ENCODE results near the gene STPG3. TPM values are rescaled to one million over a fixed set of nuclear protein-coding genes. Genes with fewer than 3 reads are reported as not detected.
A peak's percentile ranks its signal among the peaks of the same experiment; 100 is the strongest.

The STPG3 gene
- total and polyA plus RNA-seq, 4 donors, result not detected

DNA sequence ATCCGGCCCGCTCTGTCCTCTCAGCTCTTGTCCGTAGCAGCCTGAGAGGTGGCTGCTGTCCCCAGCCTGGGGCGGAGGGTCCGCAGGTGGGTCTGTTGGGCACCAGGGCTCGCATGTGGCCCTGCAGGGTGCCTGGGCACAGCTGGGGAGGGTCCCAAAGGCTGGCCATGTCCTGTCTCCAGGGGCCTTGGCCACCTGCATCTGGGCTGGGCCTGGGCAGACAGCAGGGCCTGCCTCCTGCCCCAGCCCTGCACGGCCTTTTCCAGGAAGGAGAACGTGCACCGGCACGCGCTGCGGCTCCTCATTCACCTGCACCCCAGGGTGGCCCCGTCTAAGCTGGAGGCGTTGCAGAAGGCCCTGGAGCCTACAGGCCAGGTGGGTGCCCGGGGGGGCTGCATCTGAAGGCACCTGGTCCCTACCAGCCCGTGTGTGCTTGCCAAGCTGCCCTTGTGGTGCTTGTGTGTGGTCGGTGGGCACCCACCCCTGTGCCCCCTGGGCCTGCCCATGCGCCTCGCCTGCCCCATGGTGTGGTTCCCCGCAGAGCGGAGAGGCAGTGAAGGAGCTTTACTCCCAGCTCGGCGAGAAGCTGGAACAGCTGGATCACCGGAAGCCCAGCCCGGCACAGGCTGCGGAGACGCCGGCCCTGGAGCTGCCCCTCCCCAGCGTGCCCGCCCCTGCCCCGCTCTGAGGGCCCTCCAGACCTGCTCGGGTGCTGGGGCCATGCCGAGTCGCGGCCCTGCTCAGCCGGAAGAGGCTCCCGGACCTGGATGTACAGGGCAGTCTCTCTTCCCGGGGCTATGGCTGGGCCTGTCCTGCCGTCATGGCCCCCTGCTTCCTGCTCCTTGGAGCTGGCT, 21.4 kb downstream of the STPG3 start:
- no peak for DNase-seq (ENCODE audit: low spot score)
- Histone ChIP-seq H3K9ac (ENCODE audit: low read depth in 1 of 2, low read length in 2 of 2) (no peak overlapping the region), H3K9me3 (ENCODE audit: control insufficient read depth in 4 of 4, low read length in 3 of 4) (no peaks in the 10 kb centered on the region), H3K4me1 (ENCODE audit: control insufficient read depth in 4 of 4, insufficient read depth in 4 of 4, low read length in 3 of 4) (peaks cover 12 to 62% (median 31%) of the 10 kb centered on the region in 4 donors), H3K36me3 (ENCODE audit: control insufficient read depth in 4 of 4, insufficient read depth in 3 of 4, low read depth in 1 of 4, low read length in 3 of 4) (peaks cover 0 to 13% (median 3%) of the 10 kb centered on the region in 4 donors), H3K4me3 (ENCODE audit: low read depth in 1 of 3, low read length in 3 of 3) (no peak overlapping the region), H3K27me3 (ENCODE audit: control insufficient read depth in 4 of 4, insufficient read depth in 4 of 4, low read length in 3 of 4) (no peaks in the 10 kb centered on the region), H3K27ac (ENCODE audit: low read depth in 1 of 2, low read length in 2 of 2) (peak overlapping the region in 1 of 2 donors; percentile 22)
- TF ChIP-seq YY1 (IDR thresholded peaks at IDR 0.05) (no peak), RXRA (IDR thresholded peaks at IDR 0.05) (no peak), GABPA (IDR thresholded peaks at IDR 0.05 in 1 of 2, conservative IDR thresholded peaks at IDR 0.05 in 1 of 2) (no peak), NR2F2 (IDR thresholded peaks at IDR 0.05) (no peak), HNF4A (conservative IDR thresholded peaks at IDR 0.05) (no peak), FOXA1 (IDR thresholded peaks at IDR 0.05) (no peak), TAF1 (conservative IDR thresholded peaks at IDR 0.05) (no peak), HNF4G (IDR thresholded peaks at IDR 0.05) (no peak), SP1 (IDR thresholded peaks at IDR 0.05) (no peak), JUND (IDR thresholded peaks at IDR 0.05) (no peak)
- TF ChIP-seq, protein P1, sequence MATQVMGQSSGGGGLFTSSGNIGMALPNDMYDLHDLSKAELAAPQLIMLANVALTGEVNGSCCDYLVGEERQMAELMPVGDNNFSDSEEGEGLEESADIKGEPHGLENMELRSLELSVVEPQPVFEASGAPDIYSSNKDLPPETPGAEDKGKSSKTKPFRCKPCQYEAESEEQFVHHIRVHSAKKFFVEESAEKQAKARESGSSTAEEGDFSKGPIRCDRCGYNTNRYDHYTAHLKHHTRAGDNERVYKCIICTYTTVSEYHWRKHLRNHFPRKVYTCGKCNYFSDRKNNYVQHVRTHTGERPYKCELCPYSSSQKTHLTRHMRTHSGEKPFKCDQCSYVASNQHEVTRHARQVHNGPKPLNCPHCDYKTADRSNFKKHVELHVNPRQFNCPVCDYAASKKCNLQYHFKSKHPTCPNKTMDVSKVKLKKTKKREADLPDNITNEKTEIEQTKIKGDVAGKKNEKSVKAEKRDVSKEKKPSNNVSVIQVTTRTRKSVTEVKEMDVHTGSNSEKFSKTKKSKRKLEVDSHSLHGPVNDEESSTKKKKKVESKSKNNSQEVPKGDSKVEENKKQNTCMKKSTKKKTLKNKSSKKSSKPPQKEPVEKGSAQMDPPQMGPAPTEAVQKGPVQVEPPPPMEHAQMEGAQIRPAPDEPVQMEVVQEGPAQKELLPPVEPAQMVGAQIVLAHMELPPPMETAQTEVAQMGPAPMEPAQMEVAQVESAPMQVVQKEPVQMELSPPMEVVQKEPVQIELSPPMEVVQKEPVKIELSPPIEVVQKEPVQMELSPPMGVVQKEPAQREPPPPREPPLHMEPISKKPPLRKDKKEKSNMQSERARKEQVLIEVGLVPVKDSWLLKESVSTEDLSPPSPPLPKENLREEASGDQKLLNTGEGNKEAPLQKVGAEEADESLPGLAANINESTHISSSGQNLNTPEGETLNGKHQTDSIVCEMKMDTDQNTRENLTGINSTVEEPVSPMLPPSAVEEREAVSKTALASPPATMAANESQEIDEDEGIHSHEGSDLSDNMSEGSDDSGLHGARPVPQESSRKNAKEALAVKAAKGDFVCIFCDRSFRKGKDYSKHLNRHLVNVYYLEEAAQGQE (IDR thresholded peaks at IDR 0.05), result no peak
- TF ChIP-seq, protein P2, sequence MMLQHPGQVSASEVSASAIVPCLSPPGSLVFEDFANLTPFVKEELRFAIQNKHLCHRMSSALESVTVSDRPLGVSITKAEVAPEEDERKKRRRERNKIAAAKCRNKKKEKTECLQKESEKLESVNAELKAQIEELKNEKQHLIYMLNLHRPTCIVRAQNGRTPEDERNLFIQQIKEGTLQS (IDR thresholded peaks at IDR 0.05), result no peak
- TF ChIP-seq, protein P3, sequence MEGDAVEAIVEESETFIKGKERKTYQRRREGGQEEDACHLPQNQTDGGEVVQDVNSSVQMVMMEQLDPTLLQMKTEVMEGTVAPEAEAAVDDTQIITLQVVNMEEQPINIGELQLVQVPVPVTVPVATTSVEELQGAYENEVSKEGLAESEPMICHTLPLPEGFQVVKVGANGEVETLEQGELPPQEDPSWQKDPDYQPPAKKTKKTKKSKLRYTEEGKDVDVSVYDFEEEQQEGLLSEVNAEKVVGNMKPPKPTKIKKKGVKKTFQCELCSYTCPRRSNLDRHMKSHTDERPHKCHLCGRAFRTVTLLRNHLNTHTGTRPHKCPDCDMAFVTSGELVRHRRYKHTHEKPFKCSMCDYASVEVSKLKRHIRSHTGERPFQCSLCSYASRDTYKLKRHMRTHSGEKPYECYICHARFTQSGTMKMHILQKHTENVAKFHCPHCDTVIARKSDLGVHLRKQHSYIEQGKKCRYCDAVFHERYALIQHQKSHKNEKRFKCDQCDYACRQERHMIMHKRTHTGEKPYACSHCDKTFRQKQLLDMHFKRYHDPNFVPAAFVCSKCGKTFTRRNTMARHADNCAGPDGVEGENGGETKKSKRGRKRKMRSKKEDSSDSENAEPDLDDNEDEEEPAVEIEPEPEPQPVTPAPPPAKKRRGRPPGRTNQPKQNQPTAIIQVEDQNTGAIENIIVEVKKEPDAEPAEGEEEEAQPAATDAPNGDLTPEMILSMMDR (IDR thresholded peaks at IDR 0.05; ENCODE audit: low read depth, low read length, missing input control), result no peak
- TF ChIP-seq, protein P4, sequence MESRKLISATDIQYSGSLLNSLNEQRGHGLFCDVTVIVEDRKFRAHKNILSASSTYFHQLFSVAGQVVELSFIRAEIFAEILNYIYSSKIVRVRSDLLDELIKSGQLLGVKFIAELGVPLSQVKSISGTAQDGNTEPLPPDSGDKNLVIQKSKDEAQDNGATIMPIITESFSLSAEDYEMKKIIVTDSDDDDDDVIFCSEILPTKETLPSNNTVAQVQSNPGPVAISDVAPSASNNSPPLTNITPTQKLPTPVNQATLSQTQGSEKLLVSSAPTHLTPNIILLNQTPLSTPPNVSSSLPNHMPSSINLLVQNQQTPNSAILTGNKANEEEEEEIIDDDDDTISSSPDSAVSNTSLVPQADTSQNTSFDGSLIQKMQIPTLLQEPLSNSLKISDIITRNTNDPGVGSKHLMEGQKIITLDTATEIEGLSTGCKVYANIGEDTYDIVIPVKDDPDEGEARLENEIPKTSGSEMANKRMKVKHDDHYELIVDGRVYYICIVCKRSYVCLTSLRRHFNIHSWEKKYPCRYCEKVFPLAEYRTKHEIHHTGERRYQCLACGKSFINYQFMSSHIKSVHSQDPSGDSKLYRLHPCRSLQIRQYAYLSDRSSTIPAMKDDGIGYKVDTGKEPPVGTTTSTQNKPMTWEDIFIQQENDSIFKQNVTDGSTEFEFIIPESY (IDR thresholded peaks at IDR 0.05), result no peak
- TF ChIP-seq, protein P5, sequence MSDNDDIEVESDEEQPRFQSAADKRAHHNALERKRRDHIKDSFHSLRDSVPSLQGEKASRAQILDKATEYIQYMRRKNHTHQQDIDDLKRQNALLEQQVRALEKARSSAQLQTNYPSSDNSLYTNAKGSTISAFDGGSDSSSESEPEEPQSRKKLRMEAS (IDR thresholded peaks at IDR 0.05), result no peak
- WGBS, result 94% methylated on average over 39 of the region's 39 CpGs

Data from liver (tissue), 9 donors.